Activated T-helper 17 cell treated with anti-CD3 and anti-CD28 coated beads, Interleukin-2, amount 50 U/mL, for 72 hours (primary cell): Measurements from ENCODE around the gene DDA1. TPM values are rescaled to one million over a fixed set of nuclear protein-coding genes. Genes with fewer than 3 reads are reported as not detected.
"Not testable (repeated sequence)": the region's sequence is repeated elsewhere in the genome, so short reads cannot be mapped to it uniquely, and the experiment has no call there.

ENCODE experiments used
- ATAC-seq: fragments of 150-1000 bp; cut with Tn5 transposase; replicated peaks from 2 replicates; pipeline ENCODE4 v1.10.0; 2021; ENCODE audit warnings: mild to moderate bottlenecking, moderate library complexity
- H3K27ac Mint-ChIP-seq: one replicate; pipeline ENCODE4 v1.8.0; 2022; ENCODE audit warnings: mixed read lengths
- H3K27me3 Mint-ChIP-seq: one replicate; pipeline ENCODE4 v1.8.0; 2022; ENCODE audit warnings: mixed read lengths
- H3K36me3 Mint-ChIP-seq: one replicate; pipeline ENCODE4 v1.8.0; 2022; ENCODE audit warnings: low read depth, mild to moderate bottlenecking, mixed read lengths
- H3K4me1 Mint-ChIP-seq: one replicate; pipeline ENCODE4 v1.8.0; 2022; ENCODE audit warnings: mixed read lengths
- H3K4me3 Mint-ChIP-seq: one replicate; pipeline ENCODE4 v1.8.0; 2022; ENCODE audit warnings: mild to moderate bottlenecking, mixed read lengths
- H3K9me3 Mint-ChIP-seq: one replicate; pipeline ENCODE4 v1.8.0; 2022; ENCODE audit warnings: mixed read lengths
- total RNA-seq, 2 donors: library from RNA; stranded (reverse); gene quantifications; one replicate each; pipeline ENCODE4 v1.2.3, GENCODE V29; 2022

The DDA1 gene
- total RNA-seq, 2 donors from 2014 or later = 27.8 to 45.8 TPM

GRCh38 chr19:17281391-17282304, 27.7 kb upstream of the DDA1 start, which contains the start of gene ANKLE1:
TSS of gene ANKLE1 (plus strand) at chr19:17281901. CDS start at chr19:17281921, 20 bp downstream.
- peak; percentile 35 for ATAC-seq
- H3K27ac Mint-ChIP-seq = no peak within 1 kb of the TSS
- H3K36me3 Mint-ChIP-seq = peaks cover 20% of the 10 kb centered on the region
- no peaks in the 10 kb centered on the region for H3K9me3 Mint-ChIP-seq
- no peaks in the 10 kb centered on the region for H3K27me3 Mint-ChIP-seq
- peak within 1 kb of the TSS; percentile 84 for H3K4me3 Mint-ChIP-seq
- H3K4me1 Mint-ChIP-seq = no peaks in the 10 kb centered on the region

- H3K9me3 Mint-ChIP-seq = no peaks in the 10 kb centered on the region
- H3K4me1 Mint-ChIP-seq = no peaks in the 10 kb centered on the region
- peak overlapping the region; percentile 84 for H3K4me3 Mint-ChIP-seq
- H3K27ac Mint-ChIP-seq = no peak overlapping the region
- peaks cover 11% of the 10 kb centered on the region for H3K36me3 Mint-ChIP-seq
- H3K27me3 Mint-ChIP-seq = no peaks in the 10 kb centered on the region
- peak; percentile 94 for ATAC-seq
These were observed 26.8 kb upstream of the DDA1 start for GRCh38 chr19:17282488-17283125.

GRCh38 chr19:17283504-17283996, 25.8 kb upstream of the DDA1 start:
- no peak for ATAC-seq
- H3K9me3 Mint-ChIP-seq = no peaks in the 10 kb centered on the region
- no peaks in the 10 kb centered on the region for H3K27me3 Mint-ChIP-seq
- H3K36me3 Mint-ChIP-seq = peaks cover 9% of the 10 kb centered on the region
- H3K4me3 Mint-ChIP-seq = peak overlapping the region; percentile 84
- H3K4me1 Mint-ChIP-seq = no peaks in the 10 kb centered on the region
- H3K27ac Mint-ChIP-seq = no peak overlapping the region

GRCh38 chr19:17285415-17286135, 23.8 kb upstream of the DDA1 start:
- Mint-ChIP-seq H3K4me1 (no peaks in the 10 kb centered on the region), H3K4me3 (no peak overlapping the region), H3K27me3 (no peaks in the 10 kb centered on the region), H3K36me3 (no peaks in the 10 kb centered on the region), H3K27ac (no peak overlapping the region), H3K9me3 (no peaks in the 10 kb centered on the region)
- ATAC-seq = no peak

- ATAC-seq = no peak
- no peaks in the 10 kb centered on the region for H3K9me3 Mint-ChIP-seq
These were observed 23.1 kb upstream of the DDA1 start for GRCh38 chr19:17286263-17286662.

GRCh38 chr19:17286752-17287151, 22.6 kb upstream of the DDA1 start:
- H3K9me3 Mint-ChIP-seq = no peaks in the 10 kb centered on the region
- no peaks in the 10 kb centered on the region for H3K4me1 Mint-ChIP-seq
- H3K36me3 Mint-ChIP-seq = no peaks in the 10 kb centered on the region
- no peak overlapping the region for H3K27ac Mint-ChIP-seq
- no peaks in the 10 kb centered on the region for H3K27me3 Mint-ChIP-seq
- no peak for ATAC-seq
- H3K4me3 Mint-ChIP-seq = no peak overlapping the region

More at GRCh38 chr19:17286263-17286662, 23.1 kb upstream of the DDA1 start:
- no peaks in the 10 kb centered on the region for H3K36me3 Mint-ChIP-seq
- no peaks in the 10 kb centered on the region for H3K4me1 Mint-ChIP-seq
- no peaks in the 10 kb centered on the region for H3K27me3 Mint-ChIP-seq
- H3K27ac Mint-ChIP-seq = no peak overlapping the region
- H3K4me3 Mint-ChIP-seq = no peak overlapping the region

GRCh38 chr19:17289489-17289888, 19.9 kb upstream of the DDA1 start:
- H3K27me3 Mint-ChIP-seq = no peaks in the 10 kb centered on the region
- ATAC-seq = no peak

GRCh38 chr19:17292301-17293074, 16.9 kb upstream of the DDA1 start:
- no peaks in the 10 kb centered on the region for H3K27me3 Mint-ChIP-seq
- peak overlapping the region; percentile 67 for H3K27ac Mint-ChIP-seq
- H3K4me3 Mint-ChIP-seq = peak overlapping the region; percentile 84
- no peaks in the 10 kb centered on the region for H3K9me3 Mint-ChIP-seq
- no peaks in the 10 kb centered on the region for H3K4me1 Mint-ChIP-seq
- peaks cover 5% of the 10 kb centered on the region for H3K36me3 Mint-ChIP-seq
- peak; percentile 96 for ATAC-seq

More at GRCh38 chr19:17289489-17289888, 19.9 kb upstream of the DDA1 start:
- Mint-ChIP-seq H3K27ac (no peak overlapping the region), H3K4me3 (no peak overlapping the region), H3K9me3 (no peaks in the 10 kb centered on the region), H3K36me3 (no peaks in the 10 kb centered on the region), H3K4me1 (no peaks in the 10 kb centered on the region)

GRCh38 chr19:17293605-17294004, 15.8 kb upstream of the DDA1 start:
- no peak for ATAC-seq
- no peaks in the 10 kb centered on the region for H3K4me1 Mint-ChIP-seq
- no peak overlapping the region for H3K27ac Mint-ChIP-seq
- no peaks in the 10 kb centered on the region for H3K9me3 Mint-ChIP-seq
- H3K4me3 Mint-ChIP-seq = no peak overlapping the region
- H3K27me3 Mint-ChIP-seq = no peaks in the 10 kb centered on the region
- H3K36me3 Mint-ChIP-seq = peaks cover 5% of the 10 kb centered on the region

- Mint-ChIP-seq H3K27ac (no peak overlapping the region), H3K36me3 (peaks cover 5% of the 10 kb centered on the region), H3K4me3 (no peak overlapping the region), H3K9me3 (no peaks in the 10 kb centered on the region), H3K27me3 (no peaks in the 10 kb centered on the region), H3K4me1 (no peaks in the 10 kb centered on the region)
- no peak for ATAC-seq
These were observed 15.1 kb upstream of the DDA1 start for GRCh38 chr19:17294051-17294891.

GRCh38 chr19:17295551-17295950, 13.8 kb upstream of the DDA1 start:
- not testable (repeated sequence) for H3K4me3 Mint-ChIP-seq

GRCh38 chr19:17296273-17296672, 13.1 kb upstream of the DDA1 start:
- Mint-ChIP-seq H3K9me3 (no peaks in the 10 kb centered on the region), H3K36me3 (peaks cover 5% of the 10 kb centered on the region), H3K4me1 (no peaks in the 10 kb centered on the region), H3K4me3 (no peak overlapping the region), H3K27me3 (no peaks in the 10 kb centered on the region), H3K27ac (peak overlapping the region; percentile 76)
- ATAC-seq = peak; percentile 43

More at GRCh38 chr19:17295551-17295950, 13.8 kb upstream of the DDA1 start:
- H3K27ac Mint-ChIP-seq, H3K9me3 Mint-ChIP-seq, H3K4me1 Mint-ChIP-seq, H3K27me3 Mint-ChIP-seq, H3K36me3 Mint-ChIP-seq, ATAC-seq: not testable (repeated sequence)

- H3K9me3 Mint-ChIP-seq = no peaks in the 10 kb centered on the region
- no peak overlapping the region for H3K4me3 Mint-ChIP-seq
- H3K27ac Mint-ChIP-seq = no peak overlapping the region
- no peaks in the 10 kb centered on the region for H3K27me3 Mint-ChIP-seq
- H3K4me1 Mint-ChIP-seq = no peaks in the 10 kb centered on the region
- peaks cover 5% of the 10 kb centered on the region for H3K36me3 Mint-ChIP-seq
- ATAC-seq = no peak
These were observed 12.4 kb upstream of the DDA1 start for GRCh38 chr19:17296976-17297375.
